Neural progenitor cell (in vitro differentiated cells): Measurements from ENCODE around the gene SERPINA9.

Source experiments
- CTCF ChIP-seq: fragments of 200-600 bp; sonication (generic); IDR thresholded peaks from 2 replicates; pipeline ENCODE4 v1.5.1; 2017; ENCODE audit warnings: antibody characterized with exemption, mild to moderate bottlenecking
- EZH2 ChIP-seq: fragments of 200-600 bp; sonication (generic); IDR thresholded peaks from 2 replicates; pipeline ENCODE4 v1.6.1; 2017; ENCODE audit warnings: antibody characterized with exemption, mild to moderate bottlenecking, moderate library complexity
- EZH2phosphoT487 ChIP-seq: fragments of 200-600 bp; sonication (generic); IDR thresholded peaks from 2 replicates; pipeline ENCODE4 v1.6.1; 2017; ENCODE audit warnings: antibody characterized with exemption

GRCh38 chr14:94486883-94487282, 10.9 kb upstream of the SERPINA9 start:
- TF ChIP-seq CTCF = no peak
- no peak for TF ChIP-seq EZH2phosphoT487
- TF ChIP-seq EZH2 = no peak
